ENCODE results near the gene PHC2. TPM values are rescaled to one million over a fixed set of nuclear protein-coding genes. Genes with fewer than 3 reads are reported as not detected.

Gene PHC2
- total RNA-seq, 6 experiments from 2014 or later = 49.3 to 86.5 (median 66.8) TPM

- WGBS (ENCODE audit: insufficient coverage, low coverage, low lambda C conversion rate, missing lambda C conversion rate) = 76% methylated on average over 4 of the region's 18 CpGs
- peak; percentile 51 to 73 (median 63) for ATAC-seq
- TF ChIP-seq POLR2A (IDR thresholded peaks at IDR 0.05) (no peak), CTCF (IDR thresholded peaks at IDR 0.05) (peak; percentile 81 to 85 (median 84))
- DNase-seq = peak; percentile 75 to 77 (median 75)
- Histone ChIP-seq H3K36me3 (peaks cover 0 to 7% (median 0%) of the 10 kb centered on the region in 4 donors), H3K27ac (no peak overlapping the region), H3K4me3 (no peak overlapping the region), H3K27me3 (no peaks in the 10 kb centered on the region), H3K4me1 (peaks cover 0 to 47% (median 8%) of the 10 kb centered on the region in 4 donors), H3K9me3 (no peaks in the 10 kb centered on the region)
- intact Hi-C loops (cut with DNase I) = loop anchor here (5.0 to 10.0 kb wide), 3 partner anchors 69 to 166 kb away; no protein-coding TSS in a partner anchor
Observed at GRCh38 chr1:33298623-33299277, 132.1 kb downstream of the PHC2 start.

GRCh38 chr1:33297911-33298622 lies 132.8 kb downstream of the PHC2 start:
- H3K36me3 ChIP-seq = peaks cover 0 to 7% (median 0%) of the 10 kb centered on the region in 4 donors

GRCh38 chr1:33296824-33297223 lies 134.1 kb downstream of the PHC2 start:
- intact Hi-C loops (cut with DNase I) = loop anchor here (5.0 to 10.0 kb wide), 3 partner anchors 70 to 168 kb away; no protein-coding TSS in a partner anchor
- DNase-seq (peak; percentile 53 to 88 (median 85)), ATAC-seq (peak; percentile 60 to 76 (median 66))
- peak overlapping the region in 1 of 3 donors; percentile 69 for H3K27ac ChIP-seq
- H3K9me3 ChIP-seq = no peaks in the 10 kb centered on the region
- 33% methylated on average over 4 of the region's 4 CpGs for WGBS (ENCODE audit: insufficient coverage, low coverage, low lambda C conversion rate, missing lambda C conversion rate)
- H3K27me3 ChIP-seq = no peaks in the 10 kb centered on the region
- no peak for TF ChIP-seq CTCF (IDR thresholded peaks at IDR 0.05)
- TF ChIP-seq POLR2A (IDR thresholded peaks at IDR 0.05) = no peak
- H3K36me3 ChIP-seq = peaks cover 0 to 7% (median 0%) of the 10 kb centered on the region in 4 donors
- H3K4me1 ChIP-seq = peaks cover 0 to 47% (median 8%) of the 10 kb centered on the region in 4 donors
- no peak overlapping the region for H3K4me3 ChIP-seq

More at GRCh38 chr1:33297911-33298622, 132.8 kb downstream of the PHC2 start:
- Histone ChIP-seq H3K27me3 (no peaks in the 10 kb centered on the region), H3K9me3 (no peaks in the 10 kb centered on the region), H3K27ac (no peak overlapping the region), H3K4me3 (no peak overlapping the region), H3K4me1 (peaks cover 0 to 47% (median 8%) of the 10 kb centered on the region in 4 donors)
- DNase-seq (peak in 1 of 3 donors; percentile 44), ATAC-seq (no peak)
- 83% methylated on average over 3 of the region's 4 CpGs for whole genome bisulfite sequencing (ENCODE audit: insufficient coverage, low coverage, low lambda C conversion rate, missing lambda C conversion rate)
- intact Hi-C loops (cut with DNase I) = loop anchor here (5.0 to 10.0 kb wide), 3 partner anchors 69 to 167 kb away; no protein-coding TSS in a partner anchor
- TF ChIP-seq POLR2A (IDR thresholded peaks at IDR 0.05) (no peak), CTCF (IDR thresholded peaks at IDR 0.05) (no peak)

- intact Hi-C loops (cut with DNase I) = loop anchor here (5.0 to 10.0 kb wide), 3 partner anchors 71 to 169 kb away; no protein-coding TSS in a partner anchor
- peaks cover 0 to 42% (median 8%) of the 10 kb centered on the region in 4 donors for H3K4me1 ChIP-seq
- H3K9me3 ChIP-seq = no peaks in the 10 kb centered on the region
- ATAC-seq (peak; percentile 68 to 81 (median 78)), DNase-seq (peak; percentile 62 to 87 (median 84))
- TF ChIP-seq CTCF (IDR thresholded peaks at IDR 0.05) (peak in 1 of 4 donors; percentile 19), POLR2A (IDR thresholded peaks at IDR 0.05) (no peak)
- peak overlapping the region in 2 of 3 donors; percentile 12 to 69 for H3K27ac ChIP-seq
- no peaks in the 10 kb centered on the region for H3K27me3 ChIP-seq
- peaks cover 0 to 7% (median 0%) of the 10 kb centered on the region in 4 donors for H3K36me3 ChIP-seq
- 31% methylated on average over 6 of the region's 9 CpGs for WGBS (ENCODE audit: insufficient coverage, low coverage, low lambda C conversion rate, missing lambda C conversion rate)
- no peak overlapping the region for H3K4me3 ChIP-seq
Observed at GRCh38 chr1:33296082-33296458, 134.8 kb downstream of the PHC2 start.
